HAP-1 (cell line): Measurements from ENCODE around the gene NCOA3.
A peak's percentile ranks its signal among the peaks of the same experiment; 100 is the strongest.

ENCODE experiments used
- DNase-seq, 2 experiments: peaks; one replicate each; pipeline ENCODE4 v3.0.0-alpha.2; 2016 to 2020; ENCODE audit warnings: low spot score in 2 of 2
- H3K27me3 ChIP-seq: fragments of 250-450 bp; sonication (Bioruptor Pico); 2 replicates; pipeline ENCODE4 v1.5.1; 2020; ENCODE audit warnings: low read depth, mild to moderate bottlenecking, moderate library complexity
- H3K36me3 ChIP-seq: fragments of 250-450 bp; sonication (Bioruptor Pico); replicated peaks from 2 replicates; pipeline ENCODE4 v1.5.1; 2020; ENCODE audit warnings: mild to moderate bottlenecking
- H3K4me1 ChIP-seq: fragments of 250-450 bp; sonication (Bioruptor Pico); 2 replicates; pipeline ENCODE4 v1.5.1; 2020; ENCODE audit warnings: mild to moderate bottlenecking
- H3K4me3 ChIP-seq: fragments of 250-450 bp; sonication (Bioruptor Pico); 2 replicates; pipeline ENCODE4 v1.5.1; 2020; ENCODE audit warnings: mild to moderate bottlenecking, moderate library complexity
- H3K9me3 ChIP-seq: fragments of 250-450 bp; sonication (Bioruptor Pico); 2 replicates; pipeline ENCODE4 v1.5.1; 2020; ENCODE audit warnings: mild to moderate bottlenecking, moderate library complexity
- in situ Hi-C: fragments of 300-500 bp; cut with MboI; formaldehyde crosslinking; loops from 3 replicates; pipeline ENCODE4 v1.14.3; 2020; ENCODE audit warnings: low sequenced_read_pairs, inconsistent platforms, mixed read lengths

The NCOA3 gene

DNA sequence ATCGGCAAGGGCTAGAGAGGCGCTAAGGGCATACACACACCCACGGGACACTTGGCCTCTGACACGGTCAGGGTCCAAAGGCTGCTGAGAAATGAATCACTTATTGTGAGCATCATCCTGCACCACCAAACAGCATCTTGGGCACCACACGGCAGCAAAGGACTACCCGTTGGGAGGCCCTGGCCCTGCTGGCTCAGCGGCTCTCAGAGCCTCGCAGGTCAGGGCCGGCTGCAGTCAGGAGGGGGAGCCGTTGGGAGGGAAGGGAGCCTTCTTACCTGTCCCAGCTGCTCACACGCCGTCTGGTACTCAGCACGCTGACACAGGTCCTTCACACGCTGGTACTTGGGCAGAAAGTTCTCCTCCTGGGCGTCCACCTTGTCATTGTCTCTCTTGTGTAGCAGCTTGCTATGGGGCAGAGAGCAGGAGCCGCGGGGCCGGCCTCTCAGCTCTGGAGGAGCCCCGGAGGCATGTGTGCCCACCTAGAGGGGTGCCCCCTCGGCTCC, 174.6 kb downstream of the NCOA3 start:
- H3K4me1 ChIP-seq, result no peaks in the 10 kb centered on the region
- H3K27me3 ChIP-seq, result no peaks in the 10 kb centered on the region
- H3K9me3 ChIP-seq, result no peaks in the 10 kb centered on the region
- in situ Hi-C loops, result no loop called here
- no peaks in the 10 kb centered on the region for H3K36me3 ChIP-seq
- DNase-seq, result no peak
- no peak overlapping the region for H3K4me3 ChIP-seq

DNA sequence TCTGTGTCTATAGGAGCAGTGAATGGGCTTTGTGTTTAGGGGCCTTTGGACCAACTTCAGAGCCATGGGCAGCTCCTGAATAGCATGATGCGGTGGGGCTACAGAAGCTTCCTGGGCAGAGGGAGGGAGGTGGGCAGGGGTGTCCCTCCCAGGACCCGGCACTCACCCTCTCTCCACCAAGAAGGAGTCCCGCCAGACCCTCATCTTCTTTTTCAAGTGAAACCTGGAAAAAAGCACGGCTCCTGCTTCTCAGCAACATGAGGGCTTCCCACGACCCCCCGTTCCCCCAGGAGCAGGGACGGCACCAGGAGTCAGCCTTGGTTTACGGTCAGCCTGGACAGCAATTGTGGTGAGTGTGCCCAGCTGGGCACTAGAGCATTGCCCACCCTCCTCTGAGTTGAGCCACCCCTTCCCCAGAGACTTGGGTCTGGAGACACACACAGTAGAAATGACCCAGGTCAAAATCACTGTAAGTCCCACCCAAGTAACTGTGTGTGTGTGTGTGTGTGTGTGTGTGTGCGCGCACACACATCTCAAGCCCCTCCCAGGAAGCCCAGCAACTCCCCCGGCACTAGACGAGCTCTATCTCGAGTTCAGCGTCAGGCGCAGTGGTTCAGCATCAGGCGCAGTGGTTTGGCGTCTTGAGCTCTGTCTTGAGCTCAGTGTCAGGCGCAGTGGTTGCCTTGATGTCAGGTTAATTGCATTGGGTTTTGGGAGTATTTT, 175.4 kb downstream of the NCOA3 start:
- H3K9me3 ChIP-seq, result no peaks in the 10 kb centered on the region
- no peak for DNase-seq
- H3K36me3 ChIP-seq, result no peaks in the 10 kb centered on the region
- no peaks in the 10 kb centered on the region for H3K27me3 ChIP-seq
- in situ Hi-C loops, result no loop called here
- no peak overlapping the region for H3K4me3 ChIP-seq
- no peaks in the 10 kb centered on the region for H3K4me1 ChIP-seq

- Histone ChIP-seq H3K4me3 (no peak overlapping the region), H3K27me3 (no peaks in the 10 kb centered on the region), H3K36me3 (no peaks in the 10 kb centered on the region), H3K4me1 (no peaks in the 10 kb centered on the region), H3K9me3 (no peaks in the 10 kb centered on the region)
- in situ Hi-C loops, result no loop called here
- DNase-seq, result peak; percentile 50 to 78
These were observed 176.2 kb downstream of the NCOA3 start for GRCh38 chr20:47677635-47678453.

DNA sequence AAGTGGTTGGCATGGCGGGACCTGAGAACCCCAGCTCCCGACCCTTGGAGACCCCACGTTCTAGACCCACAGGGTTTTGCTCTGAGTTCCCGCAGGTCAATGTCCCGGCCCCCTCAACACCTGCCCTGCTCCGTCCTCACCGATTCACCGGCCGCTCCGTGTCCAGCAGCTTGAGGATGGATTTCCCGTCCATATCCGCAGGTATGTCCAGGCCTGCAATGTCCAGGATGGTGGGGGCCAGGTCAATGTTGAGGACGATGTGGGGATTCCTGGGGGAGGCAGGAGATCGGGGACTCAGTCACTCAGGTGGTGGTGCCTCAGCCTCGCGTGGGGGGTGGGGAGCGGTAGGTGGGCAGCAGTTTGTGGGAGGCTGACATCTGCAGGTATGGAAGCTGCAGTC, 176.8 kb downstream of the NCOA3 start:
- no peaks in the 10 kb centered on the region for H3K4me1 ChIP-seq
- no peaks in the 10 kb centered on the region for H3K27me3 ChIP-seq
- H3K4me3 ChIP-seq, result no peak overlapping the region
- no peaks in the 10 kb centered on the region for H3K36me3 ChIP-seq
- H3K9me3 ChIP-seq, result no peaks in the 10 kb centered on the region
- in situ Hi-C loops, result no loop called here
- DNase-seq, result no peak

DNA sequence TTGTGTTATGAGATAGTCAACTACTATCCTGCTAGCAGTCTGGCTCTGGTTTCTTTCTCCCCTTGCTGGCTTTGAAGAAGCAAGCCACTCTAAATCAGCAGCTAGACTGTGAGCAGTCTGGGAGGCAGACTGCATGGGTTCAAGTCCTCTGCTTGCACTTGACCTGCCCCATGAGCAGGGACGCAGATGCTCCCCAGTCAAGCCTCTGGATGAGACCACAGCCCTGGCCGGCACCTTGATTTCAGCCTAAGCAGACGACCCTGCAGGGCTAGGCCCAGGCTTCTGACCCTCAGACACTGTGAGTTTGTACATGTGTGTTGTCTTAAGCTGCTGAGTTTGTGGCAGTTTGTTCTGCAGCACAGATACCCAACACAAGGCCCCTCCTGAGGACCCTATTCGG, 177.8 kb downstream of the NCOA3 start:
- in situ Hi-C loops, result no loop called here
- DNase-seq, result no peak
- H3K4me1 ChIP-seq, result no peaks in the 10 kb centered on the region
- H3K36me3 ChIP-seq, result no peaks in the 10 kb centered on the region
- no peak overlapping the region for H3K4me3 ChIP-seq
- H3K9me3 ChIP-seq, result no peaks in the 10 kb centered on the region
- no peaks in the 10 kb centered on the region for H3K27me3 ChIP-seq

DNA sequence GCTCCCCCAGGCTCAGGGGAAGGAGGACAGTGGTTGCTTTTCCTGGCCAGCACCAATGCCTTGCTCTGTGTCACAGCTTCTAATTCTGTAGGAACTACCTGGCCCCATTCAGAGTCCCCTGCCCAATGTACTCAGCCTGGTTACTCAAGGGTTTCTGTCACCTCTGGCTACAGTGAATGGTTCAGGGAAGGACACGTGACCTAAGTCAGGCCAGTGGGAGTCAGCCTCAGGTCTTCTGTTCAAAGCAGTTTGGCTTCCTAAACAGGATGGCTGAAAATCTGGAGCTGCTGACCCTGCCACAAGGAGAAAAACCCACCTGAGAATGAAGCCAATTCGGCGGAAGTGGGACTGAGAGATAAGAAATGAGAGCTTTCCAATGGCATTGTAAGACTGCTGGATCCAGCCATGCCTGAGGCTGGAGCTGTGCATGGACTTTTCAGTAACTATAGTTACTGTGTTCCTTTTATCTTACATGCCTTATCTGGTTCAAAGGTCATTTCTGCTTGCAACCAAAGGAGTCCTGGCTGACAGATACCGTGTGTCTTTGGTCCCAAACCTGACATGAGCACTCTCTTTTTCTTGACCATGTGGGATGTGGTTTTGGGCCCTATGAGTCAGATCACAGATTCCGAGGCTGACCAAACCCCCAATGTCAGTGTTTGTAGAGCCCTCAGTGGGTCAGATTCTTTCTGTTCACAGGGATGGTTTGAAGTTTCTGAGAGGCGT, 179.3 kb downstream of the NCOA3 start:
- no peak for DNase-seq
- Histone ChIP-seq H3K4me3 (no peak overlapping the region), H3K36me3 (no peaks in the 10 kb centered on the region), H3K9me3 (no peaks in the 10 kb centered on the region), H3K4me1 (no peaks in the 10 kb centered on the region), H3K27me3 (no peaks in the 10 kb centered on the region)
- in situ Hi-C loops, result loop anchor here (5.0 kb wide), 1 partner anchor 936 kb away; no protein-coding TSS in a partner anchor

- Histone ChIP-seq H3K36me3 (no peaks in the 10 kb centered on the region), H3K4me1 (no peaks in the 10 kb centered on the region), H3K4me3 (no peak overlapping the region), H3K9me3 (no peaks in the 10 kb centered on the region), H3K27me3 (no peaks in the 10 kb centered on the region)
- in situ Hi-C loops, result loop anchor here (5.0 kb wide), 1 partner anchor 935 kb away; no protein-coding TSS in a partner anchor
- DNase-seq, result no peak
These were observed 180.5 kb downstream of the NCOA3 start for GRCh38 chr20:47682028-47682783.

DNA sequence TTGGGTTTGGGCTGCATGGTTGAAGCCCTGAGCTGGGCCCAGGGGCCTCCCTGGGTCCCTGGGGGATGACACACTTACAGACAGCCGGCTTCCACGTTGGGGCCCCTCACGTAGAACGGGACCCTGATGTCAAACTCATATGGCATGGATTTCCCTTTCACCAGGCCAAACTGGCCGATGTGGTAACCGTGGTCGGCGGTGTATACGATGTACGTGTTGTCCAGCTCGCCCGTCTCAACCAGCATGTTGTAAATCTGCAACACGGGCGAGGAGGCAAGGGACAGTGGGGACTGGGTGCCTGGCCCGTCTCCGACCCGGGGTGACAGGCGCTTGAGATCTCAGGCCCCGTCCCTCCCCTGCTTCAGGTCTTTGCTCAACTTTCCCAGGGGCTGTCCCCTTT, 181.2 kb downstream of the NCOA3 start:
- Histone ChIP-seq H3K27me3 (no peaks in the 10 kb centered on the region), H3K9me3 (no peaks in the 10 kb centered on the region), H3K4me1 (no peaks in the 10 kb centered on the region), H3K4me3 (no peak overlapping the region), H3K36me3 (no peaks in the 10 kb centered on the region)
- in situ Hi-C loops, result loop anchor here (5.0 kb wide), 1 partner anchor 934 kb away; no protein-coding TSS in a partner anchor
- DNase-seq, result no peak

- no peak overlapping the region for H3K4me3 ChIP-seq
- in situ Hi-C loops, result loop anchor here (5.0 kb wide), 1 partner anchor 933 kb away; no protein-coding TSS in a partner anchor
- H3K4me1 ChIP-seq, result no peaks in the 10 kb centered on the region
- H3K27me3 ChIP-seq, result no peaks in the 10 kb centered on the region
- DNase-seq, result no peak
- H3K36me3 ChIP-seq, result no peaks in the 10 kb centered on the region
- H3K9me3 ChIP-seq, result no peaks in the 10 kb centered on the region
These were observed 182.8 kb downstream of the NCOA3 start for GRCh38 chr20:47684306-47685080.

DNA sequence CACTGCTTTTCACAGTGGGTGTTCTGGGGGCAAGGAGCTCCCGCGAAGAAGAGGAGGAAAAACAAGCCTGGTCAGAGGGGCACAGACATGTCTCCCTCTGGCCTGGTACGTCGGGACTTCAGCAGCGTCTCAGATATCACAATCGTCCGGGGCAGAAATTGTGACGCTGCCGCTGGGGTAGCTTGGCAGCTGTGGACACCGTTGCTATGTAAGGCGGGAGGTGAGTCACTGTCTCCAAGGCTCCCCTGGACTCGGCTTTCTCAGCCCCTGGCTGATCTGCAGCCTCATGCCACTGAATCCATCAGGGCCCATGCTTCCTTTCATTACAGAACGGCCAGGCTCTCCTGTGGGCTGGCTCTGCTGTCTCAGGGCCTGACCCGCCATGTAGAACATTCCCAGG, 184.9 kb downstream of the NCOA3 start:
- Histone ChIP-seq H3K4me1 (no peaks in the 10 kb centered on the region), H3K4me3 (no peak overlapping the region), H3K9me3 (no peaks in the 10 kb centered on the region), H3K27me3 (no peaks in the 10 kb centered on the region), H3K36me3 (no peaks in the 10 kb centered on the region)
- in situ Hi-C loops, result no loop called here
- no peak for DNase-seq

- H3K9me3 ChIP-seq, result no peaks in the 10 kb centered on the region
- in situ Hi-C loops, result no loop called here
These were observed 185.7 kb downstream of the NCOA3 start for GRCh38 chr20:47687095-47687987.

More at GRCh38 chr20:47687095-47687987, 185.7 kb downstream of the NCOA3 start:
- no peak for DNase-seq
- Histone ChIP-seq H3K4me1 (no peaks in the 10 kb centered on the region), H3K4me3 (no peak overlapping the region), H3K36me3 (no peaks in the 10 kb centered on the region), H3K27me3 (no peaks in the 10 kb centered on the region)
